ENCODE data around the gene DIPK1A. TPM values are rescaled to one million over a fixed set of nuclear protein-coding genes. Genes with fewer than 3 reads are reported as not detected.

Gene DIPK1A
- total RNA-seq, 4 donors from 2014 or later, result 3.1 to 6.9 (median 4.7) TPM

GRCh38 chr1:92990828-92991227, 29.6 kb upstream of the DIPK1A start:
- TF ChIP-seq, protein P1, sequence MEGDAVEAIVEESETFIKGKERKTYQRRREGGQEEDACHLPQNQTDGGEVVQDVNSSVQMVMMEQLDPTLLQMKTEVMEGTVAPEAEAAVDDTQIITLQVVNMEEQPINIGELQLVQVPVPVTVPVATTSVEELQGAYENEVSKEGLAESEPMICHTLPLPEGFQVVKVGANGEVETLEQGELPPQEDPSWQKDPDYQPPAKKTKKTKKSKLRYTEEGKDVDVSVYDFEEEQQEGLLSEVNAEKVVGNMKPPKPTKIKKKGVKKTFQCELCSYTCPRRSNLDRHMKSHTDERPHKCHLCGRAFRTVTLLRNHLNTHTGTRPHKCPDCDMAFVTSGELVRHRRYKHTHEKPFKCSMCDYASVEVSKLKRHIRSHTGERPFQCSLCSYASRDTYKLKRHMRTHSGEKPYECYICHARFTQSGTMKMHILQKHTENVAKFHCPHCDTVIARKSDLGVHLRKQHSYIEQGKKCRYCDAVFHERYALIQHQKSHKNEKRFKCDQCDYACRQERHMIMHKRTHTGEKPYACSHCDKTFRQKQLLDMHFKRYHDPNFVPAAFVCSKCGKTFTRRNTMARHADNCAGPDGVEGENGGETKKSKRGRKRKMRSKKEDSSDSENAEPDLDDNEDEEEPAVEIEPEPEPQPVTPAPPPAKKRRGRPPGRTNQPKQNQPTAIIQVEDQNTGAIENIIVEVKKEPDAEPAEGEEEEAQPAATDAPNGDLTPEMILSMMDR (IDR thresholded peaks at IDR 0.05), result no peak
- TF ChIP-seq POLR2A (IDR thresholded peaks at IDR 0.05), result no peak
- TF ChIP-seq EP300 (IDR thresholded peaks at IDR 0.05), result no peak
- no peaks in the 10 kb centered on the region for H3K9me3 ChIP-seq
- H3K4me1 ChIP-seq, result no peaks in the 10 kb centered on the region
- WGBS, 2 donors, result 52 to 57% methylated on average over 1 of the region's 1 CpG
- no peaks in the 10 kb centered on the region for H3K27me3 ChIP-seq
- no peak overlapping the region for H3K27ac ChIP-seq
- H3K36me3 ChIP-seq, result no peaks in the 10 kb centered on the region
- no peak overlapping the region for H3K4me3 ChIP-seq
- no peak for DNase-seq (ENCODE audit: low spot score in 2 of 2)

- H3K4me1 ChIP-seq, result no peaks in the 10 kb centered on the region
- no peaks in the 10 kb centered on the region for H3K9me3 ChIP-seq
- TF ChIP-seq, protein P1 (IDR thresholded peaks at IDR 0.05), result no peak
- TF ChIP-seq POLR2A (IDR thresholded peaks at IDR 0.05), result no peak
- TF ChIP-seq EP300 (IDR thresholded peaks at IDR 0.05), result no peak
- DNase-seq (ENCODE audit: low spot score in 2 of 2), result no peak
- H3K36me3 ChIP-seq, result no peaks in the 10 kb centered on the region
- H3K27ac ChIP-seq, result no peak overlapping the region
- no peaks in the 10 kb centered on the region for H3K27me3 ChIP-seq
- H3K4me3 ChIP-seq, result no peak overlapping the region
- WGBS, 2 donors, result 85 to 88% methylated on average over 6 of the region's 6 CpGs
Measured at GRCh38 chr1:92989936-92990583, 28.8 kb upstream of the DIPK1A start.

DNA sequence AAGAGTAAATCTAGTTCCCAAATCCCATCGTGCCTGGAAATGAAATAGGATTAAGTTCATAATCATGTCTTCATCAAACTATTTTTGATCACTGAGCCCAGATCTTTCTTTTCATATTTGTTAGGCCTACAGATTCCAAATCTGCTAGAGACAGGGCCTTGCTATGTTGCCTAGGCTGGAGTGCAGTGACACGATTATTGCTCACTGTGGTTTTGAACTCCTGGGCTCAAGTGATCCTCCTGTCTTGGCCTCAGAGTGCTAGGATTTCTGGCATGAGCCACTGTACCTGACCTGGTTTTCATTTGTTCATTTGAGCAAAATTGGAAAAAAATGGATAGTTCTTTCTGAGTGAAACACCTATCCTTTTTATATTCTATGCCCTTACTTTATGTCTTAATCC, 28.0 kb upstream of the DIPK1A start:
- no peak for DNase-seq (ENCODE audit: low spot score in 2 of 2)
- H3K27me3 ChIP-seq, result no peaks in the 10 kb centered on the region
- TF ChIP-seq POLR2A (IDR thresholded peaks at IDR 0.05) (no peak), EP300 (IDR thresholded peaks at IDR 0.05) (no peak)
- TF ChIP-seq, protein P1 (IDR thresholded peaks at IDR 0.05), result no peak
- H3K36me3 ChIP-seq, result no peaks in the 10 kb centered on the region
- H3K9me3 ChIP-seq, result no peaks in the 10 kb centered on the region
- no peak overlapping the region for H3K27ac ChIP-seq
- no peak overlapping the region for H3K4me3 ChIP-seq
- no peaks in the 10 kb centered on the region for H3K4me1 ChIP-seq
- 39 to 56% methylated on average over 2 of the region's 2 CpGs for WGBS, 2 donors

DNA sequence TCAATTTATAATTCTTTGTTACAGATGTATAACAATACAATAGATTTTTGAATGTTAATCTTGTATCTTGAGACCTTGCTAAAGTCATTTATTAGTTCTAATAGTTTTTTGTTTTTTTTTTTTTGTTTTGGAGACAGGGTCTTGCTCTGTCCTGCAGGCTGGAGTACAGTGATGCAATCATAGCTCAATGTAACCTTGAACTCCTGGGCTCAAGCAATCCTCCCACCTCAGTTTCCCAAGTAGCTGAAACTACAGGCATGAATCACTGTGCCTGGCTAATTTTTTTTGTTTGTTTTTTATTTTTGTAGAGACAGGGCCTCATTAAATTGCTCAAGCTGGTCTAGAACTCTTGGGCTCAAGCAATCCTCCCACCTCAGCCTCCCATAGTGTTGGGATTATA, 26.2 kb upstream of the DIPK1A start:
- Histone ChIP-seq H3K4me1 (no peaks in the 10 kb centered on the region), H3K36me3 (no peaks in the 10 kb centered on the region), H3K27ac (no peak overlapping the region), H3K4me3 (no peak overlapping the region), H3K9me3 (no peaks in the 10 kb centered on the region), H3K27me3 (no peaks in the 10 kb centered on the region)
- no peak for TF ChIP-seq EP300 (IDR thresholded peaks at IDR 0.05)
- TF ChIP-seq, protein P1 (IDR thresholded peaks at IDR 0.05), result no peak
- no peak for TF ChIP-seq POLR2A (IDR thresholded peaks at IDR 0.05)
- no peak for DNase-seq (ENCODE audit: low spot score in 2 of 2)

DNA sequence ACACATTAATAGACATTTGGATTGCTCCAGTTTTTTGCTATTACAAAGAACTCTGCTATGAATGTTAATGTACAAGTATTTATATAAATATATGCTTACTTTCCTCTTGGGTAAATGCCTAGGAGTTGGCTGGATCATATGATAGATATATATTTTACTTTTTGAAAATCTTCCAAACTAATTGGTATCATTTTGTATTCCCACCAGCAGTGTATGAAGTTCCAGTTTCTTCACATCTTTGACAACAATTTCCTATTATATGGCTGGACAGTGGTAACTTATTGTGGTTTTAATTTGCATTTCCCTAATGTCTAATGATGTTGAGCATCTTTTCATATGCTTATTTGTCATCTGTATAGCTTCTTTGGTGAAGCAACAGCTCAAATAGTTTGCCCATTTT, 23.8 kb upstream of the DIPK1A start:
- no peaks in the 10 kb centered on the region for H3K27me3 ChIP-seq
- H3K4me1 ChIP-seq, result peaks cover 0 to 5% (median 0%) of the 10 kb centered on the region in 4 donors
- DNase-seq (ENCODE audit: low spot score in 2 of 2), result no peak
- H3K4me3 ChIP-seq, result no peak overlapping the region
- no peak overlapping the region for H3K27ac ChIP-seq
- H3K9me3 ChIP-seq, result no peaks in the 10 kb centered on the region
- H3K36me3 ChIP-seq, result no peaks in the 10 kb centered on the region
- TF ChIP-seq, protein P1 (IDR thresholded peaks at IDR 0.05), result no peak
- TF ChIP-seq POLR2A (IDR thresholded peaks at IDR 0.05) (no peak), EP300 (IDR thresholded peaks at IDR 0.05) (no peak)
